Lower leg skin (tissue), 3 donors: ENCODE data around the gene DMRT1.

ENCODE experiments used
- POLR2A ChIP-seq, 2 donors: fragments of 450-650 bp; IDR thresholded peaks; one replicate each; pipeline ENCODE4 v1.6.1; 2016 to 2017; ENCODE audit warnings: antibody characterized with exemption in 2 of 2, mild to moderate bottlenecking in 1 of 2, moderate library complexity in 1 of 2
- TF ChIP-seq, protein P1 (sequence below), 3 donors: fragments of 450-650 bp; IDR thresholded peaks; one replicate each; pipeline ENCODE4 v1.5.1; 2016; ENCODE audit warnings: antibody characterized with exemption in 3 of 3, mild to moderate bottlenecking in 3 of 3, moderate library complexity in 2 of 3

- TF ChIP-seq, protein P1, sequence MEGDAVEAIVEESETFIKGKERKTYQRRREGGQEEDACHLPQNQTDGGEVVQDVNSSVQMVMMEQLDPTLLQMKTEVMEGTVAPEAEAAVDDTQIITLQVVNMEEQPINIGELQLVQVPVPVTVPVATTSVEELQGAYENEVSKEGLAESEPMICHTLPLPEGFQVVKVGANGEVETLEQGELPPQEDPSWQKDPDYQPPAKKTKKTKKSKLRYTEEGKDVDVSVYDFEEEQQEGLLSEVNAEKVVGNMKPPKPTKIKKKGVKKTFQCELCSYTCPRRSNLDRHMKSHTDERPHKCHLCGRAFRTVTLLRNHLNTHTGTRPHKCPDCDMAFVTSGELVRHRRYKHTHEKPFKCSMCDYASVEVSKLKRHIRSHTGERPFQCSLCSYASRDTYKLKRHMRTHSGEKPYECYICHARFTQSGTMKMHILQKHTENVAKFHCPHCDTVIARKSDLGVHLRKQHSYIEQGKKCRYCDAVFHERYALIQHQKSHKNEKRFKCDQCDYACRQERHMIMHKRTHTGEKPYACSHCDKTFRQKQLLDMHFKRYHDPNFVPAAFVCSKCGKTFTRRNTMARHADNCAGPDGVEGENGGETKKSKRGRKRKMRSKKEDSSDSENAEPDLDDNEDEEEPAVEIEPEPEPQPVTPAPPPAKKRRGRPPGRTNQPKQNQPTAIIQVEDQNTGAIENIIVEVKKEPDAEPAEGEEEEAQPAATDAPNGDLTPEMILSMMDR (IDR thresholded peaks at IDR 0.05), result no peak
- TF ChIP-seq POLR2A (IDR thresholded peaks at IDR 0.05), result no peak
Observed at GRCh38 chr9:994005-994404, 152.5 kb downstream of the DMRT1 start.
